Erythroblast (primary cell): Measurements from ENCODE around the gene PLD5.

Experiments
- GATA1 ChIP-seq: IDR thresholded peaks from 2 replicates; pipeline ENCODE4 v1.6.1; 2011; ENCODE audit warnings: low read depth, mild to moderate bottlenecking, control low read depth, low read length, moderate library complexity
- POLR2A ChIP-seq: IDR thresholded peaks from 2 replicates; pipeline ENCODE4 v1.6.1; 2011; ENCODE audit warnings: mild to moderate bottlenecking, low read length

GRCh38 chr1:242128951-242129502, 395.5 kb downstream of the PLD5 start:
- no peak for TF ChIP-seq POLR2A
- TF ChIP-seq GATA1: no peak
